HL-60 (cell line): Measurements from ENCODE around the gene TSC2.

ENCODE experiments used
- DNase-seq, 2 experiments: peaks; one replicate each; pipeline ENCODE4 v3.0.0-alpha.2; 2010 to 2020; ENCODE audit warnings: low read depth in 1 of 2, low spot score in 1 of 2
- H3K27ac ChIP-seq: fragments of 250-450 bp; sonication (Bioruptor Pico); replicated peaks from 2 replicates; pipeline ENCODE4 v1.5.1; 2020; ENCODE audit warnings: mild to moderate bottlenecking, moderate library complexity
- H3K27me3 ChIP-seq: fragments of 250-450 bp; sonication (Bioruptor Pico); 2 replicates; pipeline ENCODE4 v1.5.1; 2021; ENCODE audit warnings: mild to moderate bottlenecking, moderate library complexity; ENCODE audit not compliant: insufficient read depth, poor library complexity, severe bottlenecking
- H3K4me3 ChIP-seq: replicated peaks from 2 replicates; pipeline ENCODE4 v1.5.1; 2011; ENCODE audit warnings: mild to moderate bottlenecking, control low read depth, low read length; ENCODE audit not compliant: insufficient read depth
- CTCF ChIP-seq: IDR thresholded peaks from one replicate; pipeline ENCODE4 v1.5.1; 2011; ENCODE audit warnings: low read length, control low read depth, inconsistent platforms; ENCODE audit not compliant: insufficient read depth
- GABPA ChIP-seq: IDR thresholded peaks from 2 replicates; pipeline ENCODE4 v1.6.1; 2012; ENCODE audit warnings: low read depth
- POLR2AphosphoS5 ChIP-seq: IDR thresholded peaks from 2 replicates; pipeline ENCODE4 v1.6.1; 2012; ENCODE audit warnings: low read depth
- REST ChIP-seq: IDR thresholded peaks from 2 replicates; pipeline ENCODE4 v1.6.1; 2012; ENCODE audit warnings: low read depth; ENCODE audit not compliant: insufficient replicate concordance
- SPI1 ChIP-seq: IDR thresholded peaks from 2 replicates; pipeline ENCODE4 v1.6.1; 2012; ENCODE audit warnings: low read depth, mild to moderate bottlenecking, borderline replicate concordance

TSC2 gene

GRCh38 chr16:2092866-2093265 is 45.1 kb downstream of the TSC2 start:
- Histone ChIP-seq H3K27ac (no peak overlapping the region), H3K27me3 (no peaks in the 10 kb centered on the region), H3K4me3 (no peak overlapping the region)
- no peak for DNase-seq
- TF ChIP-seq REST (no peak), SPI1 (no peak), POLR2AphosphoS5 (no peak), GABPA (no peak), CTCF (no peak)

- H3K4me3 ChIP-seq, result no peak overlapping the region
- DNase-seq, result no peak
- H3K27ac ChIP-seq, result no peak overlapping the region
- TF ChIP-seq REST, result no peak
- TF ChIP-seq CTCF, result no peak
- no peak for TF ChIP-seq SPI1
- TF ChIP-seq POLR2AphosphoS5, result no peak
- TF ChIP-seq GABPA, result no peak
- no peaks in the 10 kb centered on the region for H3K27me3 ChIP-seq
Measured at GRCh38 chr16:2093793-2094192, 46.0 kb downstream of the TSC2 start.

GRCh38 chr16:2095315-2095853 is 47.6 kb downstream of the TSC2 start:
- Histone ChIP-seq H3K27me3 (no peaks in the 10 kb centered on the region), H3K27ac (no peak overlapping the region), H3K4me3 (no peak overlapping the region)
- TF ChIP-seq REST, result no peak
- no peak for TF ChIP-seq CTCF
- TF ChIP-seq SPI1, result no peak
- no peak for TF ChIP-seq POLR2AphosphoS5
- TF ChIP-seq GABPA, result no peak
- DNase-seq, result no peak
